K562 (cell line): ENCODE measurements around the gene IL3RA. TPM values are rescaled to one million over a fixed set of nuclear protein-coding genes. Genes with fewer than 3 reads are reported as not detected.

Source experiments
- ATAC-seq: fragments of 200-7000 bp; cut with Tn5 transposase; 3 replicates; pipeline ENCODE4 v1.9.1; 2020; ENCODE audit warnings: moderate library complexity
- BruUV-seq: library from RNA; stranded (reverse); fragments of 400-500 nt; replicated peaks from 2 replicates; lab custom pipeline; 2021; lab: Mats Ljungman, UMichigan
- CTCF ChIA-PET: fragments of 300-600 bp; formaldehyde crosslinking; extraction: SDS; loops from one replicate; lab custom pipeline; 2021; ENCODE audit warnings: low intra/inter-chr PET ratio; lab: Yijun Ruan, JAX
- POLR2A ChIA-PET: fragments of 300-600, 350-650 bp; sonication (Branson Sonifier 250); formaldehyde crosslinking; extraction: SDS; loops from one replicate; lab custom pipeline; 2021; ENCODE audit warnings: antibody characterized with exemption, inconsistent platforms; lab: Yijun Ruan, JAX
- DNase-seq, 4 experiments: peaks; one replicate each; pipeline versions ENCODE4 v3.0.0 to v3.0.0-alpha.2; 2011 to 2018; ENCODE audit warnings: low spot score in 3 of 4, mixed read lengths in 3 of 4; ENCODE audit errors: extremely low read depth in 1 of 4
- FAIRE-seq: peaks from 2 replicates; lab custom pipeline; 2011; peaks lifted over from hg19 to GRCh38; lab: Jason Lieb, UNC
- H2AFZ ChIP-seq: 2 replicates; pipeline ENCODE4 v1.6.0; 2011; ENCODE audit warnings: low read depth, low read length, control low read depth, inconsistent platforms
- H3K27ac ChIP-seq: fragments of 200-600 bp; 3 replicates; pipeline ENCODE4 v1.8.0; 2011; ENCODE audit warnings: low read depth, mild to moderate bottlenecking, control low read depth, inconsistent platforms, low read length, moderate library complexity, mixed read lengths; ENCODE audit errors: extremely low read depth
- H3K27me3 ChIP-seq, 2 experiments: fragments of 300-600 bp in 1 of 2; 2 replicates in 1 of 2; 3 replicates in 1 of 2; pipeline versions ENCODE4 v1.6.0 to v1.8.0; 2011; ENCODE audit warnings: inconsistent platforms in 2 of 2, low read length in 2 of 2, mild to moderate bottlenecking in 1 of 2, mixed read lengths in 1 of 2, moderate library complexity in 1 of 2; ENCODE audit not compliant: control insufficient read depth in 2 of 2, insufficient read depth in 2 of 2
- H3K36me3 ChIP-seq: fragments of 300-600 bp; 3 replicates; pipeline ENCODE4 v1.8.0; 2011; ENCODE audit warnings: mild to moderate bottlenecking, low read length, inconsistent platforms; ENCODE audit not compliant: control insufficient read depth, insufficient read depth
- H3K4me1 ChIP-seq, 2 experiments: fragments of 200-600 bp in 1 of 2; replicated peaks in 1 of 2; 2 replicates in 1 of 2; 3 replicates in 1 of 2; pipeline versions ENCODE4 v1.5.1 to v1.8.0; 2011; ENCODE audit warnings: inconsistent platforms in 2 of 2, low read length in 2 of 2, mild to moderate bottlenecking in 1 of 2, mixed read lengths in 1 of 2, moderate library complexity in 1 of 2; ENCODE audit not compliant: control insufficient read depth in 2 of 2, insufficient read depth in 2 of 2
- H3K4me2 ChIP-seq: 2 replicates; pipeline ENCODE4 v1.6.1; 2011; ENCODE audit warnings: low read length, control low read depth, inconsistent platforms, mixed read lengths; ENCODE audit not compliant: insufficient read depth
- H3K4me3 ChIP-seq: fragments of 200-600 bp; sonication (generic), shearing (Covaris generic); 2 replicates; pipeline ENCODE4 v1.5.1; 2016; ENCODE audit warnings: control low read depth, inconsistent platforms
- H3K79me2 ChIP-seq: fragments of 200-600 bp; 3 replicates; pipeline ENCODE4 v1.8.0; 2011; ENCODE audit warnings: low read length, inconsistent platforms; ENCODE audit not compliant: control insufficient read depth, insufficient read depth
- H3K9ac ChIP-seq, 2 experiments: 2 replicates each; pipeline versions ENCODE4 v1.6.0 to v1.6.1; 2011; ENCODE audit warnings: low read depth in 2 of 2, low read length in 2 of 2, control low read depth in 1 of 2, inconsistent platforms in 1 of 2, mild to moderate bottlenecking in 1 of 2, mixed read lengths in 1 of 2; ENCODE audit not compliant: insufficient read depth in 1 of 2
- H3K9me1 ChIP-seq: one replicate; pipeline ENCODE4 v1.6.0; 2011; ENCODE audit warnings: inconsistent platforms, mild to moderate bottlenecking, low read length, moderate library complexity; ENCODE audit not compliant: control insufficient read depth, insufficient read depth
- H3K9me3 ChIP-seq: replicated peaks from 2 replicates; pipeline ENCODE4 v1.5.1; 2011; ENCODE audit warnings: low read depth, low read length, inconsistent platforms; ENCODE audit not compliant: control insufficient read depth, insufficient read depth
- H4K20me1 ChIP-seq: replicated peaks from 2 replicates; pipeline ENCODE4 v1.6.1; 2011; ENCODE audit warnings: low read length, inconsistent platforms, mixed read lengths; ENCODE audit not compliant: control insufficient read depth, insufficient read depth
- CAMTA2 ChIP-seq: fragments of 250-450 bp; sonication (Bioruptor Pico); conservative IDR thresholded peaks from 2 replicates; pipeline ENCODE4 v1.5.1; 2022
- ELF4 ChIP-seq: fragments of 450-650 bp; formaldehyde crosslinking; IDR thresholded peaks from 2 replicates; pipeline ENCODE4 v1.4.0; 2022; ENCODE audit warnings: missing genetic modification characterization
- FOXA3 ChIP-seq, 2 experiments: fragments of 450-650 bp in 1 of 2; sonication (generic) in 1 of 2; formaldehyde crosslinking; IDR thresholded peaks in 1 of 2; conservative IDR thresholded peaks in 1 of 2; 2 replicates each; pipeline versions ENCODE4 v1.4.0 to v1.8.0; 2020 to 2022; ENCODE audit warnings: mild to moderate bottlenecking in 2 of 2, missing genetic modification reagents in 1 of 2
- HDAC1 ChIP-seq, 2 experiments: fragments of 450-650 bp; IDR thresholded peaks; 2 replicates each; pipeline ENCODE4 v1.6.1; 2016 to 2017; ENCODE audit warnings: inconsistent platforms in 1 of 2, mild to moderate bottlenecking in 1 of 2, moderate library complexity in 1 of 2
- L3MBTL2 ChIP-seq: fragments of 450-650 bp; IDR thresholded peaks from 2 replicates; pipeline ENCODE4 v1.6.1; 2016; ENCODE audit warnings: mild to moderate bottlenecking, moderate library complexity
- MEF2D ChIP-seq: conservative IDR thresholded peaks from 2 replicates; pipeline ENCODE4 v1.6.1; 2016; ENCODE audit warnings: low read depth, missing genetic modification characterization, missing compliant biosample characterization
- POLR2AphosphoS5 ChIP-seq: IDR thresholded peaks from 2 replicates; pipeline ENCODE4 v1.6.1; 2011; ENCODE audit warnings: mild to moderate bottlenecking, low read depth, low read length, moderate library complexity; ENCODE audit not compliant: control insufficient read depth, insufficient read depth
- ZKSCAN8 ChIP-seq: fragments of 200-800 bp; sonication (Bioruptor generic); IDR thresholded peaks from 2 replicates; pipeline ENCODE4 v1.6.1; 2016; ENCODE audit warnings: missing genetic modification characterization, missing compliant biosample characterization
- ZNF175 ChIP-seq: fragments of 200-800 bp; sonication (Bioruptor generic); IDR thresholded peaks from 2 replicates; pipeline ENCODE4 v1.6.1; 2016; ENCODE audit warnings: low read depth, mild to moderate bottlenecking, missing genetic modification characterization, missing compliant biosample characterization
- ZNF436 ChIP-seq: fragments of 250-450, 450-650 bp; sonication (Bioruptor Pico); formaldehyde crosslinking; IDR thresholded peaks from 2 replicates; pipeline ENCODE4 v1.7.0; 2020; ENCODE audit warnings: mild to moderate bottlenecking
- ZNF551 ChIP-seq: fragments of 250-450 bp; sonication (Bioruptor Pico); IDR thresholded peaks from 2 replicates; pipeline ENCODE4 v1.5.0; 2021; ENCODE audit warnings: mild to moderate bottlenecking, moderate library complexity
- ZNF77 ChIP-seq: fragments of 250-450 bp; sonication (Bioruptor Pico); IDR thresholded peaks from 2 replicates; pipeline ENCODE4 v1.5.0; 2020
- ZNF830 ChIP-seq: fragments of 250-450 bp; sonication (Bioruptor Pico); IDR thresholded peaks from 2 replicates; pipeline ENCODE4 v1.5.0; 2021; ENCODE audit warnings: mild to moderate bottlenecking
- WGBS: fragments of 100-300 bp; shearing (Covaris generic); methylation state at CpG from one replicate; pipeline ENCODE4 v1.1.6; 2016; ENCODE audit warnings: low coverage, mixed read lengths; ENCODE audit not compliant: insufficient coverage; ENCODE audit errors: missing lambda C conversion rate; 5-methylcytosine and 5-hydroxymethylcytosine counted together
- in situ Hi-C: fragments of 300-500 bp; cut with MboI; formaldehyde crosslinking; loops from 4 replicates; pipeline ENCODE4 v1.15.0; 2018; ENCODE audit warnings: inconsistent platforms, mixed read lengths
- intact Hi-C: fragments of 100-400 bp; cut with micrococcal nuclease; formaldehyde crosslinking; loops from 2 replicates; pipeline ENCODE4 v1.14.2; 2022
- polyA plus RNA-seq, 8 experiments: library from polyadenylated mRNA; depleted of rRNA in 4 of 8; stranded (reverse) in 5 of 8; unstranded in 3 of 8; fragments of >200 nt; fragmentation: Nextera tagmentation in 2 of 8; fragmentation: Illumina TruSeq in 1 of 8; extraction: Ambion mirVana in 2 of 8; extraction: Trizol in 1 of 8; gene quantifications; 2 replicates each; pipeline versions ENCODE4 v1.2.1 to v1.2.3, GENCODE V29; 2011 to 2014; ENCODE audit warnings: inconsistent platforms in 1 of 8, missing spikeins in 1 of 8
- total RNA-seq, 7 experiments: library from RNA; depleted of rRNA in 6 of 7; stranded (reverse); fragments of >200 nt in 6 of 7; fragmentation: Illumina TruSeq in 2 of 7; extraction: Trizol in 2 of 7; gene quantifications; 2 replicates each; pipeline versions ENCODE4 v1.2.1 to v1.2.3, GENCODE V29; 2011 to 2021; ENCODE audit warnings: low replicate concordance in 1 of 7
- TF ChIP-seq, protein P1 (sequence below): fragments of 450-650 bp; IDR thresholded peaks from 2 replicates; pipeline ENCODE4 v1.6.1; 2016; ENCODE audit warnings: antibody characterized with exemption
- TF ChIP-seq, protein P2 (sequence below): fragments of 450-650 bp; formaldehyde crosslinking; IDR thresholded peaks from 2 replicates; pipeline ENCODE4 v1.4.0; 2022; ENCODE audit warnings: mild to moderate bottlenecking, moderate library complexity
- TF ChIP-seq, protein P3 (sequence below), 2 experiments: fragments of 450-650 bp; IDR thresholded peaks; 2 replicates each; pipeline ENCODE4 v1.6.1; 2016

The IL3RA gene
- total and polyA plus RNA-seq, 9 of the 15 experiments (the other 6 are each of a cell fraction or from before 2014, with no cell fraction given), result not detected

DNA sequence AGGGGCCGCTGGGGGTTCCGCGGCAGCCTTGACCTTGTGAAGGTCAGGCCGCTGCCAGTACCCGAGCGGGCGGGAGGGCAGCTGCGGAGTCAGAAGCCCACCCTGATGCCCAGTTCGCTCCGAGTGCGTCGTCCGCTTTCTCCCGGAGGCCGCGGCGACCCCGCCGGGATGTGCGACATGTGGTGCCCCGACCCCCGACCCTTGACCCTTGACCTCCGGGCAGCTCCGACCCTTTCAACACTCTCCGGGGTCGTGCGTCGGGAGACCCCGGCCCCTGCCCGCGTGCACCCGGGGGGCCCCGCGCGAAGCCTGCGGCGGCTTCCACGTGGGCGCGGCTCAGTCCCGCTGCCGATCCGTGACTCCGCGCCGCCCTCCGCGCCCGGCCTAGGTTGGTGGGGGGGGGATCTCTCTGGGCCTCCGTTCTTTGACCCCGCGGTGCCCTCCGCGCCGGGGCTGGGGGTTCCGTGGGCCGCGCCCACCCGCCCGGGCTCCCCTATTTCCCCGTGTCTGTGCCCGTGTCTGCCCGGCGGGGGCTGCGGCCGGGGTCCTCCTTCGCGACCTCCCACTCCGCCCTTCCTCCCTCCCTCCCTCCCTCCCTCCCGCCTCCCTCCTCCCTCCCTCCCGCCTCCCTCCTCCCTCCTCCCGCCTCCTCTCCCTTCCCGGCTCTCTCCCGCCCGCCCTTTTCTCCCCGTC lies 55.9 kb downstream of the IL3RA start (continued):
- TF ChIP-seq ZNF175 (CRISPR knock-in tag) (peak; percentile 94), CAMTA2 (CRISPR knock-in tag) (no peak), L3MBTL2 (peak; percentile 95)
- TF ChIP-seq, protein P1, sequence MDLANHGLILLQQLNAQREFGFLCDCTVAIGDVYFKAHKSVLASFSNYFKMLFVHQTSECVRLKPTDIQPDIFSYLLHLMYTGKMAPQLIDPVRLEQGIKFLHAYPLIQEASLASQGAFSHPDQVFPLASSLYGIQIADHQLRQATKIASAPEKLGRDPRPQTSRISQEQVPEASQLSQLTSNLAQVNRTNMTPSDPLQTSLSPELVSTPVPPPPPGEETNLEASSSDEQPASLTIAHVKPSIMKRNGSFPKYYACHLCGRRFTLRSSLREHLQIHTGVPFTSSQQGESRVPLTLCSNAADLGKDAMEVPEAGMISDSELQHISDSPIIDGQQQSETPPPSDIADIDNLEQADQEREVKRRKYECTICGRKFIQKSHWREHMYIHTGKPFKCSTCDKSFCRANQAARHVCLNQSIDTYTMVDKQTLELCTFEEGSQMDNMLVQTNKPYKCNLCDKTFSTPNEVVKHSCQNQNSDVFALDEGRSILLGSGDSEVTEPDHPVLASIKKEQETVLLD, result peak; percentile 21; the same call in 1 of the 2 replicates
- TF ChIP-seq, all 486 proteins: peak for 109

DNA sequence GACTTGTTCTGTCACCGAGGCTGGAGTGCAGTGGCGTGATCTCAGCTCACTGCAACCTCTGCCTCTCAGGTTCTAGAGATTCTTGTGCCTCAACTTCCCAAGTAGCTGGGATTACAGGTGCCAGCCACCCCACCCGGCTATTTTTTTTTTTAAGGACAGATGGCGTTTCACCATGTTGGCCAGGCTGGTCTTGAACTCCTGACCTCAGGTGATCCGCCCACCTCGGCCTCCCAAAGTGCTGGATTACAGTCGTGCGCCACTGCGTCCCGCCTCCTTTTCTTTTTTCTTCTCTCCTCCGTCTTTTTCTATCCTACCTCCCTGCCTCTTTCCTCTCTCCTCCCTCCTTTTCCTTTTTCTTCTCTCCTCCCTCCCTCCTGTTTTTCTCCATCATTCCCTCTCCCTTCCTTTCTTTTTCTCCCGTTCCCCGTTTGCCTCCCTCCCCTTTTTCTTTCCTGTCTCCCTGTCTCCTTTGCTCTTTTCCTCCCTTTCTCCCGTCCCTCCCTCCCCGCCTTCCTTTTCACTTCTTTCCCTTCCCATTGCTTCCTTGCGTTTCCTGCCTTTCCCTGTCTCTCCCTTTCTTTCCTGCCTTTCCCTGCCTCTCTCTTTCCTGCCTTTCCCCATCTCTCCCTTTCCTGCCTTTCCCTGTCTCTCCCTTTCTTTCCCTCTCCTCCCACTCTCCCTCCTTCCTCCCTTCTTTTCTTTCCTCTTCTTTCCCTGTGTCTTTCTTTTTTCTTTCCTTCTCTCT lies 57.5 kb downstream of the IL3RA start:
- Histone ChIP-seq H3K4me1 (peaks cover 0 to 43% of the 10 kb centered on the region in 2 experiments; a peak in 3 of 5 replicates), H3K9me3 (no peaks in the 10 kb centered on the region), H3K9ac (peak overlapping the region; percentile 83 to 86), H3K36me3 (peaks cover 24% of the 10 kb centered on the region; the same call in 1 of the 3 replicates), H3K4me3 (peak overlapping the region; percentile 50; the same call in 1 of the 2 replicates), H3K4me2 (peak overlapping the region; percentile 72), H3K27ac (peak overlapping the region; percentile 43; the same call in 1 of the 3 replicates), H3K9me1 (peaks cover 6% of the 10 kb centered on the region), H4K20me1 (peaks cover 20% of the 10 kb centered on the region), H3K27me3 (no peaks in the 10 kb centered on the region), H2AFZ (no peak overlapping the region), H3K79me2 (peaks cover 43% of the 10 kb centered on the region)
- intact Hi-C loops (no loop called here), in situ Hi-C loops (no loop called here)
- FAIRE-seq (peak; percentile 26), ATAC-seq (no peak), DNase-seq (peak in 1 of 4 experiments; percentile 18)
- WGBS, result 13% methylated on average over 5 of the region's 16 CpGs
- no TSS peak for BruUV-seq
- ChIA-PET POLR2A (no interaction called here), CTCF (no interaction called here)
- TF ChIP-seq HDAC1 (IDR thresholded peaks at IDR 0.05) (peak in 1 of 2 experiments; percentile 53; a peak in 2 of 4 replicates), FOXA3 (CRISPR knock-in tag; conservative IDR thresholded peaks at IDR 0.05 in 1 of 2, IDR thresholded peaks at IDR 0.05 in 1 of 2) (no peak), ZNF77 (CRISPR knock-in tag) (no peak), ZNF830 (CRISPR knock-in tag) (no peak), MEF2D (tag) (no peak), ZKSCAN8 (CRISPR knock-in tag) (no peak), ZNF436 (CRISPR knock-in tag) (no peak), POLR2AphosphoS5 (no peak), ZNF551 (CRISPR knock-in tag) (no peak), ELF4 (CRISPR knock-in tag) (peak; percentile 70; the same call in 1 of the 2 replicates)
- TF ChIP-seq, protein P2, sequence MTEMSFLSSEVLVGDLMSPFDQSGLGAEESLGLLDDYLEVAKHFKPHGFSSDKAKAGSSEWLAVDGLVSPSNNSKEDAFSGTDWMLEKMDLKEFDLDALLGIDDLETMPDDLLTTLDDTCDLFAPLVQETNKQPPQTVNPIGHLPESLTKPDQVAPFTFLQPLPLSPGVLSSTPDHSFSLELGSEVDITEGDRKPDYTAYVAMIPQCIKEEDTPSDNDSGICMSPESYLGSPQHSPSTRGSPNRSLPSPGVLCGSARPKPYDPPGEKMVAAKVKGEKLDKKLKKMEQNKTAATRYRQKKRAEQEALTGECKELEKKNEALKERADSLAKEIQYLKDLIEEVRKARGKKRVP (CRISPR knock-in tag), result no peak
- TF ChIP-seq, protein P3, sequence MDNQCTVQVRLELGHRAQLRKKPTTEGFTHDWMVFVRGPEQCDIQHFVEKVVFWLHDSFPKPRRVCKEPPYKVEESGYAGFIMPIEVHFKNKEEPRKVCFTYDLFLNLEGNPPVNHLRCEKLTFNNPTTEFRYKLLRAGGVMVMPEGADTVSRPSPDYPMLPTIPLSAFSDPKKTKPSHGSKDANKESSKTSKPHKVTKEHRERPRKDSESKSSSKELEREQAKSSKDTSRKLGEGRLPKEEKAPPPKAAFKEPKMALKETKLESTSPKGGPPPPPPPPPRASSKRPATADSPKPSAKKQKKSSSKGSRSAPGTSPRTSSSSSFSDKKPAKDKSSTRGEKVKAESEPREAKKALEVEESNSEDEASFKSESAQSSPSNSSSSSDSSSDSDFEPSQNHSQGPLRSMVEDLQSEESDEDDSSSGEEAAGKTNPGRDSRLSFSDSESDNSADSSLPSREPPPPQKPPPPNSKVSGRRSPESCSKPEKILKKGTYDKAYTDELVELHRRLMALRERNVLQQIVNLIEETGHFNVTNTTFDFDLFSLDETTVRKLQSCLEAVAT (IDR thresholded peaks at IDR 0.05), result 0 out of 4 replicates have a peak, but pooled peaks of 1 of the 2 experiments have one; percentile 38
